Choroid plexus epithelial cell (primary cell): ENCODE data around the gene CYP4F22.

Experiments
- DNase-seq: peaks from one replicate; pipeline ENCODE4 v3.0.0-alpha.2; 2010; ENCODE audit warnings: low read depth
- H3K4me3 ChIP-seq: 2 replicates; pipeline ENCODE4 v1.5.1; 2011; ENCODE audit warnings: low read depth, mild to moderate bottlenecking, control low read depth, low read length, moderate library complexity
- CTCF ChIP-seq: conservative IDR thresholded peaks from 2 replicates; pipeline ENCODE4 v1.5.1; 2011; ENCODE audit warnings: low read depth, mild to moderate bottlenecking, control low read depth, inconsistent platforms, low read length, moderate library complexity

CYP4F22 gene

GRCh38 chr19:15577184-15577771, 69.0 kb downstream of the CYP4F22 start:
- no peak overlapping the region for H3K4me3 ChIP-seq
- TF ChIP-seq CTCF = no peak
- DNase-seq = no peak

DNA sequence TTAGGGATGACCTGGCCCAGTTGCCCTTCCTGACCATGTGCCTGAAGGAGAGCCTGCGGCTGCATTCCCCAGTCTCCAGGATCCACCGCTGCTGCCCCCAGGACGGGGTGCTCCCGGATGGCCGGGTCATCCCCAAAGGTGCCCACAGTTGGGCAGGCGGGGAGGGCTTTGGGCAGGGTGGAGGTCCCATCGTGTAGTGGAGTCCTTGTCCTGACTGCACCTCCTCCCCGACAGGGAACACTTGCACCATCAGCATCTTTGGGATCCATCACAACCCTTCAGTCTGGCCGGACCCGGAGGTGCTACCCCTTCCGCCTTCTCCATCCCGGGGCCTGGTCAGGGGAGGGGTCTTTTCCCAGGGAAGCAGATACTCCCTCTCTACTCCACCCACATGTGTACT, 75.0 kb downstream of the CYP4F22 start:
- no peak for TF ChIP-seq CTCF
- H3K4me3 ChIP-seq = no peak overlapping the region
- no peak for DNase-seq

- DNase-seq = no peak
- TF ChIP-seq CTCF = no peak
Measured at GRCh38 chr19:15584095-15584494, 75.8 kb downstream of the CYP4F22 start.

DNA sequence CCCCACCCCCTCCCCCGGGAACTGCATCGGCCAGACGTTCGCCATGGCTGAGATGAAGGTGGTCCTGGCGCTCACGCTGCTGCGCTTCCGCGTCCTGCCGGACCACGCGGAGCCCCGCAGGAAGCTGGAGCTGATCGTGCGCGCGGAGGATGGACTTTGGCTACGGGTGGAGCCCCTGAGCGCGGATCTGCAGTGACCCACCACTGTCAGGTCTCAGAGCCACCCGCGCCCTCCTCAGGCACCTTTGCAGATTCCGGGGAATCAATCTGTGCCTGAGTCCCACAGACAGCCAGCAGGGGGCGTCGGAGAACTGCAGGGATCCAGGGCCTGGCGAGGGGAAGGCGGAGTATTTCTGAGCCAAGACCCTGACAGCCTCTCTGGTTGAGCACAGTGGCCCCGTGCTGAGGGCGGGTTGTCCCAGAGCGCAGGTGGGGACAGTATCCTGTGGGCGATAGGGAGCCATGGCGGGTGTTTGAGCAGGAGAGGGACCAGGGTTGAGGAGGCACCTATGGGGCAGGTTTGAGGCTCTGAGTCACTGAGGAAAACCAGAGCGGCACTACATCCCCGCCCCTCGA, 76.3 kb downstream of the CYP4F22 start:
- peak; percentile 92 for TF ChIP-seq CTCF
- DNase-seq = peak; percentile 67
- no peak overlapping the region for H3K4me3 ChIP-seq

More at GRCh38 chr19:15584095-15584494, 75.8 kb downstream of the CYP4F22 start:
- no peak overlapping the region for H3K4me3 ChIP-seq

GRCh38 chr19:15587663-15588062, 79.3 kb downstream of the CYP4F22 start:
- no peak overlapping the region for H3K4me3 ChIP-seq
- DNase-seq = no peak
- no peak for TF ChIP-seq CTCF

DNA sequence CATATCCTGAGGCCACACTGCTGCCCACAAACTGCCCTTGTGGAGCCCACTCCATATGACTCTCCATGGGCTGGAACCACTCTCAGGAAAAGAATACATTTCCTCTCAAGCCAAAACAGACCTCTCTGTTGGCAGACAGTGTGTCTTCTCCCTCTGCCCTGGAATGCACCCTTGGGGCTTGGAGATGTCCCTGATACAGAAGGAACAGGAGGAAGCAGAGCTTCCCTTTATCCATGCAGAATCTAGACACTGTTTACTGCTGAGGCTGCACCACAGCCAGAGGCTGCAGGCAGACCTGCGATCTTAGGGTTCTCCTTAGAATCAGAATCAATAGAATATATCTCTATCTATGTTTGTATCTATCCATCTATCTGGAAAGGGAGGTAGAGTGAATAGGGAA, 79.9 kb downstream of the CYP4F22 start:
- DNase-seq = no peak
- TF ChIP-seq CTCF = no peak
- no peak overlapping the region for H3K4me3 ChIP-seq
